C4-2B (cell line): ENCODE measurements around the gene FGGY.

ENCODE experiments used
- CTCF ChIP-seq: fragments of 450-650 bp; conservative IDR thresholded peaks from 2 replicates; pipeline ENCODE4 v1.5.1; 2017; ENCODE audit warnings: mild to moderate bottlenecking
- ZFX ChIP-seq: fragments of 450-650 bp; IDR thresholded peaks from 2 replicates; pipeline ENCODE4 v1.6.1; 2017

DNA sequence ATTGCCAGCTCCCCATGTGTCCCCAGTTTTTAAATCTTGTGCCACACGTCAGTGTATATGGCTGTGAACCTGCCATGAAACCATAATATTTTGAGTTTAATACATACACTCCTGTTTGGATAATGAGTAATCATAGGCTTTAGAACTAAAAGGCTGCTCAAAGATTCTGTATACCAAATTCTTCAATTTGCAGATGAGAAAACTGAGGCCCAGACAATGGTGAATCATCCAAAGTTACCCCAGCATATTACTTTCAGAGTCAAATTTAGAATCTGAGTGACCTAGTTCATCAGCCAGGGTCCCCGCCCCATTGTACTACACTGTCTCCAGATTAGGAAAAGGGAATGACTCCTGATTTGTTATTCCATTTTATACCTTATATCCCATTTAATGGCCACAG, 224.6 kb downstream of the FGGY start:
- TF ChIP-seq CTCF (no peak), ZFX (no peak)
